Measurements from ENCODE around the gene PRKG1.

GRCh38 chr10:51399840-51400239, 325.6 kb downstream of the PRKG1 start:
- TF ChIP-seq CTCF (IDR thresholded peaks at IDR 0.05), result no peak
- TF ChIP-seq E2F1 (CRISPR knock-in tag; IDR thresholded peaks at IDR 0.05), result no peak
- no peak for TF ChIP-seq CBFB (CRISPR knock-in tag; IDR thresholded peaks at IDR 0.05; ENCODE audit: low read depth)

Measured in WTC11 (cell line).